NT2/D1 (cell line): Measurements from ENCODE around the gene AGFG2.

Experiments
- SUZ12 ChIP-seq: IDR thresholded peaks from 2 replicates; pipeline ENCODE4 v1.6.1; 2011; ENCODE audit not compliant: insufficient read length, insufficient read depth; ENCODE audit errors: extremely low read depth
- YY1 ChIP-seq: IDR thresholded peaks from 2 replicates; pipeline ENCODE4 v1.6.1; 2011; ENCODE audit not compliant: insufficient read length, insufficient read depth

DNA sequence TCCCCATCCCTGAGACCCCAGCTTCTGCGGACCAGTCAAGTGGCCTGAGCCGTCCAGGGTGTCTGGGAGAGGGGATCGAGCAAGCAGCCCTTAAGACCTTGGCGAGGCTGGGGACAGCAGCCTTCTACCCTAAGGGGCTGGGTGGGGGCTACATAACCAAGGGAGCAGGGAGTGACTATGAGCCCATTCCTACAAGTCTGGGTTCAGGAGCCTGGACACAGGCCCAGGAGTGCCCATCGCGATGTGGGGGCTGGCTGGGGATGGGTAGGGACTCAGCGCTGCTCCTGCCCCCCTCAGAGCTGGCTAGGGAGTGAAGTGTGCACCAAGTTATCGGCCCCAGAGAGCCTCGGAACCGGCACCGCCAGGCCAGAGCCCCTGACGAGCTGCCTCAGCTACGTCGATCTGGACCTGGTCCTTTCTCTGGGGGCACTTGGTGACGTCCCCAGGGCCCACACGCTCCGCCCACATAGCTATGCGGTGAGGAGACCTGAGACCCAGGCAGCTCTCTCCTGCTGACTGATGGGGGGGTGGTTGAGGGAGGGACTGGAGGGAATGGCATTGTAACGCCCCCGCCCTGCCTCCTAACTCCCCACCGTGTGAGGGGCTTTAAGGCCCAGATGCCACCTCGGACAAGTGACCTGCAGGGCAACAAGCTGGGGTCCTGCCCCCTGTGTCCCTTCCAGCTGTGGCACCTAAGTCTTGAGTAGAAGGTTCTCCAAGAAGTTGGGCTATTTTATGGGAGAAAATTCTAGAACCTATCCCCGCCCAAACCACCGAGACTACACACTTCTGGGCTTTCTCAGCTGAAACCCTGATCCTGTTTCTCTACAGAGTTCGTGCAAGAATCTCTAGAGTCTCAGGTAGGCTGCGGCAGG lies 32.2 kb downstream of the AGFG2 start:
- no peak for TF ChIP-seq SUZ12
- no peak for TF ChIP-seq YY1
